CD4-positive, alpha-beta T cell treated with Interleukin-4 for 4 hours (primary cell): ENCODE measurements around the gene MICAL3.
"Not testable (repeated sequence)": the region's sequence is repeated elsewhere in the genome, so short reads cannot be mapped to it uniquely, and the experiment has no call there.

Experiments used
- DNase-seq: peaks from one replicate; pipeline ENCODE4 v3.0.0-alpha.2; 2020

MICAL3 gene

GRCh38 chr22:18058371-18059093 is 34.2 kb upstream of the MICAL3 start:
- no peak for DNase-seq

- no peak for DNase-seq
Measured at GRCh38 chr22:18057568-18058209, 33.3 kb upstream of the MICAL3 start.

- no peak for DNase-seq
Measured at GRCh38 chr22:18056807-18057474, 32.6 kb upstream of the MICAL3 start.

GRCh38 chr22:18056161-18056666 is 31.9 kb upstream of the MICAL3 start:
- DNase-seq, result no peak

GRCh38 chr22:18055619-18056160 is 31.3 kb upstream of the MICAL3 start:
- no peak for DNase-seq

- not testable (repeated sequence) for DNase-seq
Measured at GRCh38 chr22:18053216-18053946, 29.0 kb upstream of the MICAL3 start.

- DNase-seq, result not testable (repeated sequence)
Measured at GRCh38 chr22:18051113-18051512, 26.8 kb upstream of the MICAL3 start.

GRCh38 chr22:18050065-18050464 is 25.7 kb upstream of the MICAL3 start:
- DNase-seq, result no peak

GRCh38 chr22:18048441-18048898 is 24.1 kb upstream of the MICAL3 start:
- no peak for DNase-seq

- DNase-seq, result no peak
Measured at GRCh38 chr22:18048041-18048440, 23.7 kb upstream of the MICAL3 start.

GRCh38 chr22:18045794-18046193 is 21.4 kb upstream of the MICAL3 start:
- DNase-seq, result no peak

GRCh38 chr22:18044548-18045271 is 20.3 kb upstream of the MICAL3 start:
- DNase-seq, result no peak

GRCh38 chr22:18042685-18043084 is 18.3 kb upstream of the MICAL3 start:
- no peak for DNase-seq

- not testable (repeated sequence) for DNase-seq
Measured at GRCh38 chr22:18040898-18041297, 16.5 kb upstream of the MICAL3 start.

- no peak for DNase-seq
Measured at GRCh38 chr22:18035751-18036150, 11.4 kb upstream of the MICAL3 start.

GRCh38 chr22:18034076-18034475 is 9.7 kb upstream of the MICAL3 start:
- no peak for DNase-seq

- no peak for DNase-seq
Measured at GRCh38 chr22:18033204-18033998, 9.0 kb upstream of the MICAL3 start.

GRCh38 chr22:18032455-18033101 is 8.2 kb upstream of the MICAL3 start:
- no peak for DNase-seq

- no peak for DNase-seq
Measured at GRCh38 chr22:18031695-18032454, 7.5 kb upstream of the MICAL3 start.
